HT1080 (cell line): ENCODE data around the gene RPL23. TPM values are rescaled to one million over a fixed set of nuclear protein-coding genes. Genes with fewer than 3 reads are reported as not detected.

Experiments used
- DNase-seq: peaks from one replicate; pipeline ENCODE4 v3.0.0-alpha.2; 2015; ENCODE audit warnings: low read depth
- small RNA-seq: library from RNA; depleted of rRNA; stranded (forward); fragments of <200 nt; gene quantifications from one replicate; pipeline ENCODE3, GENCODE V24; 2014
- total RNA-seq: library from RNA; depleted of rRNA; stranded (reverse); fragments of >200 nt; shearing (Covaris generic); gene quantifications from 2 replicates; pipeline ENCODE4 v1.2.3, GENCODE V29; 2014; rRNA removed

The RPL23 gene
- total RNA-seq, 1 experiment from 2014 or later, result 1,772 TPM

- peak; percentile 96 for DNase-seq
These were observed 53.9 kb downstream of the RPL23 start, which contains the start of gene PIP4K2B for GRCh38 chr17:38799501-38800236. Gene PIP4K2B (minus strand): TSS chr17:38799556. CDS start chr17:38799424, 132 bp downstream.

GRCh38 chr17:38798614-38799500 is 54.7 kb downstream of the RPL23 start:
- peak; percentile 44 for DNase-seq

Small RNAs within 50 kb of the gene (small RNA-seq; reads per million reads assigned to genes)
- not detected for gene MIR4727
- gene SNORA21, result not detected
- gene SNORA21B, result not detected

Other genes starting within 250 kb of the RPL23 start
- 0.08 TPM in 1 of 2 replicates, not detected in the other for gene SRCIN1, start 247.8 kb downstream of the RPL23 start, total RNA-seq
- 3.3 and 3.9 TPM in 2 replicates for gene EPOP, start 178.8 kb downstream of the RPL23 start, total RNA-seq
- 31.7 and 38.5 TPM in 2 replicates for gene MLLT6, start 148.4 kb downstream of the RPL23 start, total RNA-seq
- 14.3 and 15.2 TPM in 2 replicates for gene CISD3, start 123.4 kb downstream of the RPL23 start, total RNA-seq
- gene PCGF2, start 105.4 kb downstream of the RPL23 start, total RNA-seq, result 10.1 and 14.3 TPM in 2 replicates
- 388 and 548 TPM in 2 replicates for gene PSMB3, start 101.0 kb downstream of the RPL23 start, total RNA-seq
- 33.8 and 42.2 TPM in 2 replicates for gene PIP4K2B, start 54.2 kb downstream of the RPL23 start, total RNA-seq
- gene CWC25, start 28.4 kb downstream of the RPL23 start, total RNA-seq, result 9.6 and 11.0 TPM in 2 replicates
- gene LASP1, start 16.3 kb upstream of the RPL23 start, total RNA-seq, result 170 and 207 TPM in 2 replicates
- not detected in 2 replicates for gene FBXO47, start 113.7 kb upstream of the RPL23 start, total RNA-seq